Stimulated activated CD8-positive, alpha-beta memory T cell treated with anti-CD3 and anti-CD28 coated beads, Interleukin-15, amount 100 ng/mL, for 4 hours (primary cell): ENCODE results near the gene BRI3BP.
"Not testable (repeated sequence)": the region's sequence is repeated elsewhere in the genome, so short reads cannot be mapped to it uniquely, and the experiment has no call there.

Experiments
- DNase-seq, 2 donors: peaks; one replicate each; pipeline ENCODE4 v3.0.0-alpha.2; 2020; ENCODE audit warnings: low read depth in 2 of 2

BRI3BP gene

DNA sequence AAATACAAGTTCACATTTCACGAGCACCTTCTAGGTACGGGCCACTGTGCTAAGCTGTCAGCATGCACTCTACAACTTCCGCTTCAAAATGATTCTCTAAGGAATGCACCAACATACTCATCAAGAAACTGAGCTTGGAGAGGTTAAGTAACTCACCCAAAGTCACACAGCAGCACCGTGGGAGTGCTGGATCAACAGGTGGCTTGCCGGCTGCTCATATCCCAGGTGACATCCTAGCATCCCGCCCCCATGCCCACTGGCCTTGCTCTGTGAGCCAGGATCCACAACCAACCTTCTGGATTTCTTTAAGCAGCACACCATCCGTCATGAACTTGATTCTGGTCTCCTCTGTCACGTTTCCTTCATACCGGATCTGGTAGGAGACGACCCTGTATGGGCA lies 21.2 kb upstream of the BRI3BP start:
- DNase-seq: no peak

GRCh38 chr12:124975276-124975675 lies 18.2 kb upstream of the BRI3BP start:
- DNase-seq: no peak

DNA sequence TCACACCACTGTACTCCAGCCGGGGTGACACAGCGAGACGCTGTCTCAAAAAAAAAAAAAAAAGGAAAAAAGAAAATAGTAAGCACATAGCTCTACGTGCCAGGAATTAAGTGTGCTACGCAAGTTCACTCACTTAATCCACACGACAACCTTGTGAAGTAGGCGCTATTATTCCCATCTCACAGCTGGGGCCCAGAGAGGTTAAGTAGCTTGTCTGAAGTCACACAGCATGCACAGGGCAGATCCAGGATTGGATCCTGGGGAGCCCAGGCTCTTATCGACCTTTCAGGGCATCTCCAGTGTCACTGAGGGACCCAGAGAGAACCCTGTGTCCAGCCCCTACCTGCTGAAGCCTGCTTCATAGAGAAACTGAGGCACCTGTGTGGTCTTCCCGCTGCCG lies 16.4 kb upstream of the BRI3BP start:
- no peak for DNase-seq

- no peak for DNase-seq
Measured at GRCh38 chr12:124979568-124979967, 13.9 kb upstream of the BRI3BP start.

DNA sequence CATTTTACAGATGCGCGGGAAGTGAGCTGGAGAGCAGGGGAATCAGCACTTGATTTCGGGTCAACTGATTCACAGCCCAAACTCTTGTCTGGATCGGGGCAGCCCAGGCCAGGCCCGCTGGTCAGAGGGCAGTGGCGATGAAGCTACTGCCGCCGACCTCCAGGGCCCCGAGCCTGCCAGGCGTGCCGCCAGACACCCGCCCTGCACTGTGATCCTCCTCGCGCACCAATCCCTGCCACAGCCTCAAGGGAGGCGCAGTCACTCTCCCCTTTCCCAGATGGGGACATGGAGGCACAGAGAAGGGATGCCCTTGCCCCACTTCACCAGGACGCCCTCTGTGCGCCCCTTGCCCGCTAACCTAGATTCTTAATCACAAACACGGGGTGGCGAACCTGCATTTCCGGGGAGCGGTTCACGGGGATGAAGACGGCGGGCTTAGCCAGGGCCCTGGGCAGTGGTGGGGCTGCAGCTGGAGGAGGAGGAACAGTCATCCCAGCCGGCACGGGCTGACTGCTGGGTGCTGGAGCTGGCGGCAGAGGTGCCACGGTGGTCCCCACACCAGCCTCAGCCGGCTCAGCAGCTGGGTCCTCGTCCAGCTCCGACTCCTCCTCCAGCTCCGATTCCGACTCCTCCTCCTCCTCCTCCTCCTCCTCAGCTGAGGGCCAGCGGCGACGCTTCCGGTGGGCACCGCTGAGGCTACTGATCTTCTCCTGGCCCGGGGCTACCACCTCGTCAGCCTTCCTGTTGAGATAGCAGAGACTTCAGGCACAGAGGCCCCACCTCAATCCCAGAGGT lies 13.2 kb upstream of the BRI3BP start:
- no peak for DNase-seq

DNA sequence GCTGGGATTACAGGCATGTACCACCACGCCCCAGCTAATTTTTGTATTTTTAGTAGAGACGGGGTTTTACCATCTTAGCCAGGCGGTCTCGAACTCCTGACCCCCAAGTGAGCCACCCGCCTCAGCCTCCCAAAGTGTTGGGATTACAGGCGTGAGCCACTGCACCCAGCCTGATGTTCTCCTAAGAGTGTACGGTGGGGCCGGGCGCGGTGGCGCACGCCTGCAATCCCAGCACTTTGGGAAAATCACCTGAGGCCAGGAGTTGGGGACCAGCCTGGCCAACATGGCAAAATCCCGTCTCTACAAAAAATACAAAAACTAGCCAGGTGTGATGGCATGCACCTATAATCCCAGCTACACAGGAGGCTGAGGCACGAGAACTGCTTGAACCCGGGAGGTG lies 6.6 kb upstream of the BRI3BP start:
- not testable (repeated sequence) for DNase-seq

DNA sequence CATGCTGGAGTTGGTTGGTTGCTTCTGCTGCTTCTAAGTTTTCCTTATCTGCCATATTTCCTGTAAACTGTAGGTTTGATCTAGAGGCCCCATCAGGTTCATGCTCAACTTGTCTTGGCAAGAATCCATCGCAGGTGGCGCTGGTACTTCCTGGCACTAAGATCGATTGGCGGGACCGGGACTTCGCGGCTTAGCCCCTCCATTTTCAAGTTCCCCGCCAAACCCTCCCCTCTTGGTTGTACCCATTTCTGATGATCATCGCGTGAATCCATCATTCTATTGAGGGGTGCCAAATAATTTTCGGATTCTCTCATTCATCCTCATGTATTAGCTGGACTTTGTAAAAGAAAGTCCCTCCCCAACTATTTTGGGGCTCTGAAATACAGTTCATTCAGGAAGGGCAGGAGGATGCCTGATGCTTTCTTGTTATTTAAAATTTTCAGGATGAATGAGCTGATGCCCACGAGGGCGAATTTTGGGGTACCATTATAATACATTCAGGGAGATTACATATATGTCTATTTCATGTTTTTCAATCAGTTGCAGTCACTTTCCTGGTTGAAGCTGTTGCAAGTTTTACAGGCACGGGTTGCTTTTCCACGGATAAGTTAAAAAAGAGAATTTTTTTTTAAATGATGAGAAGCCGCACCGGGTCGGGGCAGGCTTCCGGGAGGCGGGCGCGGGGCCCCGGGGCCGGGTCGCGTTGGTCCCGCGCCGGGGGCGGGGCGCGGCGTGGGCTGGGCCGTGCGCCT lies 395 bp upstream of the BRI3BP start:
- DNase-seq: peak; percentile 54 to 69

GRCh38 chr12:124994437-124994975 lies 1.1 kb downstream of the BRI3BP start:
- DNase-seq: no peak

DNA sequence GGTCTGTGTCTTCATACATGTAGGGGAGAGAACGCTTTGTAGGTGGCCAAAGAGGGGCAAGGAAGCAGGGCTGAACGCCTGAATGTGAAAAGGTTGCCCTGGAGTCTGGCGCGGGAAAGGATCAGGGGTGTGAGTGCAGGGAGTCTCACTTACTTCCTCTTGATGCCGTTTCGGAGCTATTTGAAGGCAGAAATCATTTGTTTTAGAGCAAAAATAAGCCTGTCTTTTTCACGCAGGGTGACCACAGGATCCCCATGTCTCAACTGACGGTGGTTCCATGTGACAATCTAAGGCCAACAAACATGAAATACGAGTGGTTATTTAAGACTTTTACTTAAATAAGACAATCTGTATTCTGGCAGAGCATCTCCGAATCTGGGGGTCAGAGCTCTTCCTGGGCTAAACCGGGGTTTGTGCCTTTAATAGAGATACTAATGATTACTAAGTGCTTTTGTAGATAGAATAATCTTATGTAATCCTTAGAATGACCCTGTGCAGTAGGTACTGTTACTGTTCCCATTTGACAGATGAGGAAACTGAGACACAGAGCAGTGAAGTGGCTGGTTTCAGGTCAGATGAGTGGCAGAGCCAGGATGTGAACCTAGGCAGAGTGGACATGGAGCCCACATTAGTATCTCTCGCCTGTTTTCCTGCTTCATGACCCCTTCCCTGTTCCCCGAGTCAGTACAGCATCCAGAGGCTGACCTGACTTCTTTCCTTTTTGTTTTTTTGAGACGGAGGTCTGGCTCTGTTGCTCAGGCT lies 1.9 kb downstream of the BRI3BP start:
- DNase-seq: no peak

DNA sequence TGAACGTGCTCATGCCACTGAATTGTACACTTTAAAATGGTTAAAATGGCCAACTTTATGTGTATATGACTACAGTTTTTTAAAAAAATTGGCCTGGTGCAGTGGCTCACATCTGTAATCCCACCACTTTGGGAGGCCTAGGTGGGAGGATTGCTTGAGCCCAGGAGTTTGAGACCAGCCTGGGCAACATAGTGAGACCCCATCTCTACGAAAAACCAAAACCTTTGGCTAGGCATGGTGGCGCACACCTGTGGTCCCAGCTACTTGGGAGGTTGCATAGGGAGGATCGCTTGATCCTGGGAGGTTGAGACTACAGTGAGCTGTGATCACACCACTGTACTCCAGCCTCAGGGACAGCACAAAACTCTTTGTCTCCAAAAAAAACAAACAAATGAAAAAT lies 5.3 kb downstream of the BRI3BP start:
- DNase-seq: no peak

DNA sequence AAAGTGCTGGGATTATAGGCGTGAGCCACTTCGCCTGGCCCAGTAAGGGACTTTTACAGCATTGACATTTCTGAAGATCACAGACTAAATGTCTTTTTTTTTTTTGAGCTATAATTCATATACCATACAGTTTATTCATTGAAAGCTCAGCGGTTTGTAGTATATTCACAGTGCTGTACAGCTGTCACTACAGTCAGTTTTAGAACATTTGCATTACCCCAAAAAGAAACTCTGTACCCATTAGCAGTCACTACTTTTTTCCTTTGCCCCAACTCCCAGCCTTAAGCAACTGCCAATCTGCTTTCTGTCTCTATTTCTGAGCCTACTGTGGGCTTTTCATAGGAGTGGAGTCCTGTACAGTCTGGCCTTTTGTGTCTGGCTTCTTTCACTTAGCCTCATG lies 8.2 kb downstream of the BRI3BP start:
- DNase-seq: no peak

DNA sequence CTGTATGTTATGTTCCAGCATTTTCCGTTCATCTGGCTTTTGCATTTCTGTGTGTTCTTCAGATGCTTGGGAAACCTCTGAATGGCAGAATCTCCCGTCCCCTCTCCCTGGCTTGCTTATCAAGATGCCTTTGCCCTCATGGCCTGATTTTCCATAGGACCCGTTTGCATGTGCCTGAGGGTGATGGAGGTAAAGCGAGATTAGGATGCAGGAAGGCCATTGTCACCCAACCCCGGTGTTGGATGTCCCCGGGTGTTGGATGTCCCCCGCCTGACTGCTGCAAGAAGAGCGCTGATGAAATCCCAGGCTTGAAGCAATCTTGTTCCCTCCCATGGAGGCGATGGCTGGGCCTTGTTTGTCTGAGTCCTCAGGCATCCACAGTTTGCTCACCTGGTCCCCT lies 9.6 kb downstream of the BRI3BP start:
- DNase-seq: no peak

- no peak for DNase-seq
Measured at GRCh38 chr12:125004621-125005020, 11.2 kb downstream of the BRI3BP start.

GRCh38 chr12:125005652-125006051 lies 12.2 kb downstream of the BRI3BP start:
- no peak for DNase-seq

GRCh38 chr12:125006365-125006764 lies 12.9 kb downstream of the BRI3BP start:
- DNase-seq: no peak

DNA sequence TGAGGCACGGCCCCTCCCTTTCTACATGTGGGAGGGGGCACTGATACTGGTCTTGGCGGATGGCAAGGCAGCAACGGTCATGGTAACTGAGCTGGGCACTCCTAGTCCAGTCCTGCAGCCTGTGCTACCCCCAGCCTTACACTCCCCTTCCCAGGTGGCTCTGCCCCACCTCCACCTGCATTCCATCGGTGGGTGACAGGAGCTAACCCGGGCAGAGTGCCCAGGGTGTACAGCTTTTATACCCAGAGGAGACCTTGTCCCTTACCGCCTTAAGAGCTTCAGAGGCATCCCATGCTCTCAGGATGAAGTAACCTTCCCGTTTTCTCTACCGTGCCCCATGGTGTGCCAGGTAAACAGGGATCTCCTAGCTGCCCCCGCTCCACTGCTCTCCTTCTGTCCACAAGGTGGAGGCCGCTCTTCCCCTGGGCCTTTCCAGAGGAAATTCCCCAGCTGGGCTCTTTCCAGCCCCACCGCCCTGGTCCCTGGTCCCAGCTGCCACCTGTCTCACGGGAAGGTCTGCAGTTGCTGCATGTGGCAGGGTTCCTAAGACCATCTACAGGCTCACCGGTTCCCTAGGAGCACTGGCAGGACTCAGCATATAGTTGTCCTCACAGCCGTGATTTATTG lies 20.5 kb downstream of the BRI3BP start:
- no peak for DNase-seq

DNA sequence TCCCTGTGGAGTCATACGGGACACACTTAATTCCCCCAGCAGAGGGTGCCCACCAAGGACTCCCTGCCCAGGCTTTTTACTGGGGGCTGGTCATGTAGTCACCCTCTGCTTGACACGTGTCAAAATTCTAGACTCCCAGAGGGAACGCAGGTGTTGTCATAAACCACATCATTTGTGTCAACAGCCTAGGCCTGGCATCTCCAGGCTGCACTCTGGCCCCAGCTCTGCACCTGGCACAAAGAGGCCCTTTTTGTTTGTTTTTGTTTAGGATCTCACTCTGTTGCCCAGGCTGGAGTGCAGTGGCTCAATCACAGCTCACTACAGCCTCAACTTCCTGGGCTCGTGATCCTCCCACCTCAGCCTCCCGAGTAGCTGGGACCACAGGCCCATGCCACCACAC lies 21.1 kb downstream of the BRI3BP start:
- no peak for DNase-seq

- no peak for DNase-seq
Measured at GRCh38 chr12:125015680-125016310, 22.4 kb downstream of the BRI3BP start.

GRCh38 chr12:125017801-125018200 lies 24.4 kb downstream of the BRI3BP start:
- no peak for DNase-seq

DNA sequence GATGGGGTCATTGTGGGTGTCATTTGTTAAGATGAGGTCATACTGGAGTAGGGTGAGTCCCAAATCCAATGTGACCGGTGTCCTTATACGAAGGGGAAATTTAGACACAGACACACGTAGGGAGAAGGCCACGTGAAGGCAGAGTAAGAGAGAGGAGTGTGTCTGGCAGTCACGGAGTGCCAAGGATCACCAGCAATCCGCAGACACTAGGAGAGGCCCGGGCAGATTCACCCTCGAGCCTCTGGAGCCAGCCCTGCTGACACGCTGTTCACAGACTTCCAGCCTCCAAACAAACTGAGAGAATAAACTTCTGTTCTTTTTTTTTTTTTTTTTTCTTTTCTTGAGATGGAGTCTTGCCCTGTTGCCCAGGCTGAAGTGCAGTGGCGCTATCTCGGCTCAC lies 24.9 kb downstream of the BRI3BP start:
- no peak for DNase-seq

- no peak for DNase-seq
Measured at GRCh38 chr12:125021096-125021495, 27.7 kb downstream of the BRI3BP start.
